ENCODE results near the gene CTNNA1.

CTNNA1 gene

DNA sequence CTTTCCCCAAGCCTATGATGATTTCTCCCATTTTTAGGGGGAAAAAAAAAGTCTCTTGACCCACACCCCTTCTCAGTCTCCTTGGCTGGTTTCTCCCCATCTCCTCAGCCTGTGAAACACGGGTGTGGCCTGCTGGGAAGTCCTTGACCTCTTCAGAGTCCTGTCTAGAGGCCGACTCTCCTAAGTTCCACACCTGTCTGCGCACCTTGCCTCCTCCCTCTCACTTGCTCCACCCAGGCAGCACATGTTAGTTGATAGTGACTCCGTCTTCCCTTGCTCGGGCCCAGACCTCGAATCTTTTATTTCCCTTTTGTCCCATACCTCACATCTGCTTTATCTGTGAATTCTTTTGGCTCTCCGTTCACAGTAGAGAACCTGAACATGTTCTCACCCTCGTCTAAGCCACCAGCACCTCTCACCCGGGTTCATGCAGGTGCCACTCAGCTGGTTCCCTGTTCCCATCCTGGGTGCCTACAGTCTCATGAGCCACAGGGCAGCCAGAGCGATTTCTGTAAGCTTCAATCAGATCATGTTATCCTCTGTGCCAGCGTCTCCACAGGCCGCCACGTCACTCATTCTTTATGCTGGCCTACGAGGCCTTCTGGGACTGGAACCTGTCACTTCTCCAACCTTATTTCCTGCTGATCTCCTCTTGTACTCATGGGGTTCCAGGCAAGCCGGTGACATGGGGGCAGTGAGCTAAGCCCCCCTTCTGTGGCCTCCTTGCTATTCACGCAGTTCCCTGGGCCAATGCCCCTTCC, 173.6 kb downstream of the CTNNA1 start:
- Histone ChIP-seq H2AFZ (ENCODE audit: low read length, unreplicated experiment) (no peak overlapping the region), H3K36me3 (ENCODE audit: insufficient read depth, low read length) (peaks cover 17% of the 10 kb centered on the region), H3K4me1 (ENCODE audit: control insufficient read depth, insufficient read depth, low read length, unreplicated experiment) (no peaks in the 10 kb centered on the region), H3K79me2 (ENCODE audit: control insufficient read depth, insufficient read depth, low read length, unreplicated experiment) (peaks cover 3% of the 10 kb centered on the region), H3K4me3 (ENCODE audit: low read depth, low read length) (no peak overlapping the region), H3K27ac (ENCODE audit: low read depth, low read length) (no peak overlapping the region), H3K27me3 (ENCODE audit: insufficient read depth, low read length) (no peaks in the 10 kb centered on the region)

DNA sequence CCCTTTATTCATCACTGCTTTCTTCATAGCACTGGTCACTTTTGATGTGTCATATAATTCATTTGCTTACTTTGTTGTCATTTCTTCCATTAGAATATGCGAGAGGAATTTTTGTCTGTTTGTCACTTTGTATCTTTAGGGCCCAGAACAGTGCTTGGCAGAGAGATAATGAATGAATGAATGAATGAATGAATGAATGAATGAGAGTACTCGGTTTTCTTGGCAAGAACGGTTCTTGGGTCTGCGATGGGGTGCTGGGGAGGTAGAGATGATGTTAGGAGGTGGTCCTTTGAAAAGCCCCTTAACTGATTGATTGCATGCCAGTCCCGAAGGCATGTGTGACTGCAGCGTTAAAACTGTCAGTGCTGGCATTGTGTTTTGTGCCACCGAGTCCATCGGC, 174.3 kb downstream of the CTNNA1 start:
- Histone ChIP-seq H3K4me3 (ENCODE audit: low read depth, low read length) (no peak overlapping the region), H3K36me3 (ENCODE audit: insufficient read depth, low read length) (peaks cover 16% of the 10 kb centered on the region), H3K79me2 (ENCODE audit: control insufficient read depth, insufficient read depth, low read length, unreplicated experiment) (peaks cover 3% of the 10 kb centered on the region), H3K27ac (ENCODE audit: low read depth, low read length) (no peak overlapping the region), H3K4me1 (ENCODE audit: control insufficient read depth, insufficient read depth, low read length, unreplicated experiment) (no peaks in the 10 kb centered on the region), H3K27me3 (ENCODE audit: insufficient read depth, low read length) (no peaks in the 10 kb centered on the region), H2AFZ (ENCODE audit: low read length, unreplicated experiment) (no peak overlapping the region)

DNA sequence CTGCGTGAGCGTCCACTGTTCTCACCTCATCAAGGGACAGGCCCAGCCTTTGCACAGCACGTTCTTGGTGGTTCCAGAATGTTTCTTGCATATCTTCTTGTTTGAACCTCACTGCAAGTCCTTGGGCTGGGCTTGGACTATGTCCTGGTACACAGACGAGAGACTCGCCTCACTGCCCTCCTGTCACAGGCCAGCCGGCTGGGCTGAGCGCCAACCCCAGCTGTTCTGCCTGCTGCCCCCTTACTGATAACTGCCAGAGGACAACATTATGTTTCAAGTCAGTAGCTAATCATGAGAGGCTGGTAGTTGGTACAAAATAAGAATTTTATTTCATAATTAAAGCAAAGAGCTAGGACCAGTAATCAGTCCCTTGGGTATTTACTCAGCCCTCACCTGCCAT, 174.8 kb downstream of the CTNNA1 start:
- no peak overlapping the region for H3K4me3 ChIP-seq (ENCODE audit: low read depth, low read length)
- H3K27me3 ChIP-seq (ENCODE audit: insufficient read depth, low read length): no peaks in the 10 kb centered on the region
- H3K36me3 ChIP-seq (ENCODE audit: insufficient read depth, low read length): peaks cover 16% of the 10 kb centered on the region
- no peak overlapping the region for H2AFZ ChIP-seq (ENCODE audit: low read length, unreplicated experiment)
- H3K4me1 ChIP-seq (ENCODE audit: control insufficient read depth, insufficient read depth, low read length, unreplicated experiment): no peaks in the 10 kb centered on the region
- H3K27ac ChIP-seq (ENCODE audit: low read depth, low read length): no peak overlapping the region
- peaks cover 3% of the 10 kb centered on the region for H3K79me2 ChIP-seq (ENCODE audit: control insufficient read depth, insufficient read depth, low read length, unreplicated experiment)

DNA sequence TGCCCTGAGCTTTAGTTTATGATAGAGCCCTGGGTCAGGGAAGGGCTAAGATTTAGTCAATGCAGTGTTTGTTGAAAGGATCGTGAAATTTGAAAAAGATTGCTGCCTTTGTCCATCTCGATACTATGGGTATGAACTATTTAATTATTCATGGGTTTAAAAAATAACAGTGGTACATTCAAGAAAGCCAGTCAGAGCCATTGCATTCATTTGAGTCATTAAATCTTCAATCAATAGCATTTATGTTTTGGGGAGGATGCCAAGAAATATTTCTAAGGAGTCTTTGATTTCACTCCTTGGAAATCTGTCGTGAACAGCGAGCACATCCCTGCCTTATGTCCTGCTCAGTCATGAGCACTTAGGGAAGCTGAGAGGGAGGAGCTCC, 176.3 kb downstream of the CTNNA1 start:
- Histone ChIP-seq H2AFZ (ENCODE audit: low read length, unreplicated experiment) (no peak overlapping the region), H3K36me3 (ENCODE audit: insufficient read depth, low read length) (peaks cover 13% of the 10 kb centered on the region), H3K27me3 (ENCODE audit: insufficient read depth, low read length) (no peaks in the 10 kb centered on the region), H3K4me3 (ENCODE audit: low read depth, low read length) (no peak overlapping the region), H3K4me1 (ENCODE audit: control insufficient read depth, insufficient read depth, low read length, unreplicated experiment) (no peaks in the 10 kb centered on the region), H3K27ac (ENCODE audit: low read depth, low read length) (no peak overlapping the region), H3K79me2 (ENCODE audit: control insufficient read depth, insufficient read depth, low read length, unreplicated experiment) (no peaks in the 10 kb centered on the region)

DNA sequence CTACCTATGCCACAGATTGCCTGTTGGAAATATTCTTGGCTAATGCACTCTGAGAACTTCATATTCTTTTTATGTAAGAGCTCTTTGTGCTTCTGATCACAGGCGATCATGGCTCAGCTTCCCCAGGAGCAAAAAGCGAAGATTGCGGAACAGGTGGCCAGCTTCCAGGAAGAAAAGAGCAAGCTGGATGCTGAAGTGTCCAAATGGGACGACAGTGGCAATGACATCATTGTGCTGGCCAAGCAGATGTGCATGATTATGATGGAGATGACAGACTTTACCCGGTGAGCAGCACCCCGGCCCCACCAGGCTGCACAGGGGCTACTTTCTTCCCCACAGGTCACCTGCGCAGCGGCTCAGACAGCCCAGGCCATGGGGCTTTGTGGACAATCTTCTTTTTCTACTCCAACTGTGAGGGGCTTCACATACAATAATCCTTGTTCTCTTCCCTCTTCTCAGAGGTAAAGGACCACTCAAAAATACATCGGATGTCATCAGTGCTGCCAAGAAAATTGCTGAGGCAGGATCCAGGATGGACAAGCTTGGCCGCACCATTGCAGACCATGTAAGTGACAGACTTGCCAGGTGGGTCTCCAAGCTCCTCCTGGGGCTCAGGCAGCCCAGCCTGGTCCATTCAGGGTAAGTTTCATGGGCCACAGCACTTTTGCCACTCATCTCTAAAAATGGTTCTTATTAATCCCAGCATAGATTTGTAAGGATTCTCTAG, 177.3 kb downstream of the CTNNA1 start:
- Histone ChIP-seq H2AFZ (ENCODE audit: low read length, unreplicated experiment) (no peak overlapping the region), H3K4me3 (ENCODE audit: low read depth, low read length) (no peak overlapping the region), H3K79me2 (ENCODE audit: control insufficient read depth, insufficient read depth, low read length, unreplicated experiment) (no peaks in the 10 kb centered on the region), H3K4me1 (ENCODE audit: control insufficient read depth, insufficient read depth, low read length, unreplicated experiment) (no peaks in the 10 kb centered on the region), H3K36me3 (ENCODE audit: insufficient read depth, low read length) (peaks cover 12% of the 10 kb centered on the region; the same call in 1 of the 2 replicates), H3K27me3 (ENCODE audit: insufficient read depth, low read length) (no peaks in the 10 kb centered on the region), H3K27ac (ENCODE audit: low read depth, low read length) (no peak overlapping the region)

DNA sequence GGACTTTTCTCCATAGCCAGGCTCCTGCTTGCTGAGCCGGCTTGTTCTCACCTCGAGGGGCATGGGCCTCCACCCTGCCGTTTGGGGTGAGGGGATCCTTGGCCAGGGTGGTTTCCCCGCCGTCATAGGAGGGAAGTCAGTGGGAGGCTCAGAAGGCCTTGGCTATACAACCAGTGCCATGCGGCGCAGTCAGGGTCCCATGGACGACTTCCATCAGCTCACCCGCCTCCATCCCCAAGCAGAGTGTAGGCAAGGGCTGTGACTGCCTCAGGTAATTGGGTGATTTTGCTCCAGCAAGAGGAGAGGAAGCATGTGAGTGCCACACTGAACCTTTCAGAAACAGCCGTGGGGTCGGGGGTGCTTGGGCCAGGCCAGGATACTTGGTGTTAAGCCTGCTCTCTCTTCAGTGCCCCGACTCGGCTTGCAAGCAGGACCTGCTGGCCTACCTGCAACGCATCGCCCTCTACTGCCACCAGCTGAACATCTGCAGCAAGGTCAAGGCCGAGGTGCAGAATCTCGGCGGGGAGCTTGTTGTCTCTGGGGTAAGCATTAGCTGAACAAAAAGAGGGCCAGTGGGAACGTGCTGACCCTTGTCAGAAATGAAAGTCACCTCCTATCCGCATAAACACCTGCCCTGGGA, 179.1 kb downstream of the CTNNA1 start:
- H3K27ac ChIP-seq (ENCODE audit: low read depth, low read length): no peak overlapping the region
- H3K4me1 ChIP-seq (ENCODE audit: control insufficient read depth, insufficient read depth, low read length, unreplicated experiment): no peaks in the 10 kb centered on the region
- H3K4me3 ChIP-seq (ENCODE audit: low read depth, low read length): no peak overlapping the region
- peaks cover 18% of the 10 kb centered on the region; the same call in 1 of the 2 replicates for H3K36me3 ChIP-seq (ENCODE audit: insufficient read depth, low read length)
- no peaks in the 10 kb centered on the region for H3K27me3 ChIP-seq (ENCODE audit: insufficient read depth, low read length)
- H3K79me2 ChIP-seq (ENCODE audit: control insufficient read depth, insufficient read depth, low read length, unreplicated experiment): no peaks in the 10 kb centered on the region
- H2AFZ ChIP-seq (ENCODE audit: low read length, unreplicated experiment): no peak overlapping the region

DNA sequence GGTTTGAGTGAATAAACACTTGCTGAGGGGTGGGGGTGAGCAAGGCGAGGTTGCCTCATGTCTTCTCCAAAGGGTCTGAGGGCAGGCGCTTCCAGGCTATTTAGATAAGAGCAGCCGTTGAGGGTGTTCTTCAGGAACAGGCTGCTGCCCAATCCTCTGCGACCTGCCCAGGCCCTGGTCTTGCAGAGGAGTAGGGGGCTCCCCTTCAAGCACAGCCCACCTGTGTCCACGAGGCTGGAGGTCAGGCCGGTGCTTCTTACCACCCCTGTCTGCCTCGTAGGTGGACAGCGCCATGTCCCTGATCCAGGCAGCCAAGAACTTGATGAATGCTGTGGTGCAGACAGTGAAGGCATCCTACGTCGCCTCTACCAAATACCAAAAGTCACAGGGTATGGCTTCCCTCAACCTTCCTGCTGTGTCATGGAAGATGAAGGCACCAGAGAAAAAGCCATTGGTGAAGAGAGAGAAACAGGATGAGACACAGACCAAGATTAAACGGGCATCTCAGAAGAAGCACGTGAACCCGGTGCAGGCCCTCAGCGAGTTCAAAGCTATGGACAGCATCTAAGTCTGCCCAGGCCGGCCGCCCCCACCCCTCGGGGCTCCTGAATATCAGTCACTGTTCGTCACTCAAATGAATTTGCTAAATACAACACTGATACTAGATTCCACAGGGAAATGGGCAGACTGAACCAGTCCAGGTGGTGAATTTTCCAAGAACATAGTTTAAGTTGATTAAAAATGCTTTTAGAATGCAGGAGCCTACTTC, 180.5 kb downstream of the CTNNA1 start:
- Histone ChIP-seq H3K4me1 (ENCODE audit: control insufficient read depth, insufficient read depth, low read length, unreplicated experiment) (no peaks in the 10 kb centered on the region), H3K36me3 (ENCODE audit: insufficient read depth, low read length) (peaks cover 18% of the 10 kb centered on the region; the same call in 1 of the 2 replicates), H3K79me2 (ENCODE audit: control insufficient read depth, insufficient read depth, low read length, unreplicated experiment) (no peaks in the 10 kb centered on the region), H3K27me3 (ENCODE audit: insufficient read depth, low read length) (no peaks in the 10 kb centered on the region), H3K4me3 (ENCODE audit: low read depth, low read length) (no peak overlapping the region), H3K27ac (ENCODE audit: low read depth, low read length) (no peak overlapping the region), H2AFZ (ENCODE audit: low read length, unreplicated experiment) (no peak overlapping the region)

DNA sequence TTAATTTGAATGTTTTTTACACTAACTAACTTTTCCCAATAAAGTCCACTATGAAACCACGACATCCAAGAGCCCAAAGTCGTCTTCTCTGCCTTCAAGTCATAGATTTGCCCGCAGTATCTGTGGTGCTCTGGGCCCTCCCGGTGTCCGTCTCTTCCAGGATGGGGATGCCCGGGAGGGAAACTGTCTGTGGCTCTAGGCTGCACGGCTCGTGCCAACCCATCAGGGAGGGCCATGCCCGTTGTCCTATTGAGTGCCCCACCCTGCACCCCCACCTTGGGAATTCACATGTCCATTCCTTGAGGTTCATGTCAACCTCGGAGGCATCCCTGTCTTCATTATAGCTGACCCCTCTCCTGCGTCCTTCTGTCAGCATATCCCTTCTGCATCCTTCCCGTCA, 181.7 kb downstream of the CTNNA1 start:
- Histone ChIP-seq H3K27ac (ENCODE audit: low read depth, low read length) (no peak overlapping the region), H3K4me3 (ENCODE audit: low read depth, low read length) (no peak overlapping the region), H3K36me3 (ENCODE audit: insufficient read depth, low read length) (peaks cover 18% of the 10 kb centered on the region; the same call in 1 of the 2 replicates), H3K4me1 (ENCODE audit: control insufficient read depth, insufficient read depth, low read length, unreplicated experiment) (no peaks in the 10 kb centered on the region), H2AFZ (ENCODE audit: low read length, unreplicated experiment) (no peak overlapping the region), H3K79me2 (ENCODE audit: control insufficient read depth, insufficient read depth, low read length, unreplicated experiment) (no peaks in the 10 kb centered on the region), H3K27me3 (ENCODE audit: insufficient read depth, low read length) (no peaks in the 10 kb centered on the region)

DNA sequence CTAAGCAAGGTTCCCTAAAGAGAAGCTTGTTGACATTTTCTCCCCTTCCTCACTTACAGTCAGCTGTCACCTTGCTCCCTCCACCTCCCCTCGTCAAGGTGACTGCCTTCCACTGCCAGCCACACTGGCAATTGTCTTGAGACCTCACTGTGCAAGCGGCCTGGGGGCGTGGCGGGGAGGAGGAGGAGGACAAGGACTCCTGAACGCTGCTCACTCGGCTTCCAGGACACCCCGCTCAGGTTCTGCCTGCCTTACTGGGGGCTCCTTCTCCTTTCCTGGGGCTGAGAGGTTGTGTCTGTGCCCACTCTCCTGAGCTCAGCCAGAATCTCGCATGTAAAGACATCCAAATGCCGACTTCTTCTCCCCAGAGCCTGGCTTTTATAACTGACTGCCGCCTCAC, 182.2 kb downstream of the CTNNA1 start:
- Histone ChIP-seq H3K4me3 (ENCODE audit: low read depth, low read length) (no peak overlapping the region), H3K27me3 (ENCODE audit: insufficient read depth, low read length) (no peaks in the 10 kb centered on the region), H2AFZ (ENCODE audit: low read length, unreplicated experiment) (no peak overlapping the region), H3K4me1 (ENCODE audit: control insufficient read depth, insufficient read depth, low read length, unreplicated experiment) (no peaks in the 10 kb centered on the region), H3K79me2 (ENCODE audit: control insufficient read depth, insufficient read depth, low read length, unreplicated experiment) (no peaks in the 10 kb centered on the region), H3K27ac (ENCODE audit: low read depth, low read length) (no peak overlapping the region), H3K36me3 (ENCODE audit: insufficient read depth, low read length) (peaks cover 14% of the 10 kb centered on the region; the same call in 1 of the 2 replicates)

DNA sequence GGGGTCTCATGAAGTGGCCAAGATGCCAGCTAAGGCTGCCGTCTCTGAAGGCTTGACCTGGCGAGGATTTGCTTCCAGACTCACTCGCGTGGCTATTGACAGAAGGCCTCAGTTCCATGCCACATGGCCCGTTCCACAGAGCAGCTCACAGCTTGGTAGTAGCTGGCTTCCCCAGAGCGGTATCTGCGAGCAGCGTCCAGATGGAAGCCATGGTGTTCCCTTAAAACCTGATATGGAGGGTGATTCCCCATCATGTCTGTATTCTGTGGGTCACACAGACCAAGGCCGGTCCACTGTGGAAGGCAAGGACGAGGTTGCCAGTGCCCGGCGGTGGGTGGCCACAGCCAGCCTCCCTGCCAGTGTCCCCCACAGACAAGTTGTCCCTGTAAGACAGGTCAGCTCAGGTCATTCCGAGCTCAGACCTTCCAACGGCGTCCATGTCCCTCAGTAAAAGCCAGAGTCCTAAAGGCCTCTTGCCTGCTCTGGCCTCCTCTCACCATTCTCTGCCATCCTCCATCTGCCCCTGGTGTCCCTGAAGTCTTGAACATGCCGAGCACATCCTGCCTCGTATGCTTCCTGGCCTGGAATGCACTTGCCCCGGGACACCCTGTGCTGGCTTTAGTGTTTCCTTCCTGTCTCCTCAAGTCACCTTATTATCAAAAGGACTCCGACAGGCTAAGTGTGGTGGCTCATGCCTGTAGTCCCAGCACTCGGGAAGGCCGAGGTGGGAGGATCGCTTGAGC, 183.2 kb downstream of the CTNNA1 start:
- Histone ChIP-seq H3K27me3 (ENCODE audit: insufficient read depth, low read length) (no peaks in the 10 kb centered on the region), H3K36me3 (ENCODE audit: insufficient read depth, low read length) (peaks cover 14% of the 10 kb centered on the region; the same call in 1 of the 2 replicates), H2AFZ (ENCODE audit: low read length, unreplicated experiment) (no peak overlapping the region), H3K4me1 (ENCODE audit: control insufficient read depth, insufficient read depth, low read length, unreplicated experiment) (no peaks in the 10 kb centered on the region), H3K79me2 (ENCODE audit: control insufficient read depth, insufficient read depth, low read length, unreplicated experiment) (no peaks in the 10 kb centered on the region), H3K4me3 (ENCODE audit: low read depth, low read length) (no peak overlapping the region), H3K27ac (ENCODE audit: low read depth, low read length) (no peak overlapping the region)
